A549 (cell line): Measurements from ENCODE around the gene ACTA2.

ENCODE experiments used
- CHD2 ChIP-seq: fragments of 150-350 bp; IDR thresholded peaks from 2 replicates; pipeline ENCODE4 v1.6.1; 2014; ENCODE audit warnings: low read length; ENCODE audit not compliant: partially characterized antibody
- EHMT2 ChIP-seq: fragments of 200-600 bp; sonication (generic); IDR thresholded peaks from 2 replicates; pipeline ENCODE4 v1.6.1; 2016; ENCODE audit warnings: antibody characterized with exemption, low read depth, mild to moderate bottlenecking, moderate library complexity
- ESRRA ChIP-seq: fragments of 150-350 bp; IDR thresholded peaks from 2 replicates; pipeline ENCODE4 v1.6.1; 2014; ENCODE audit warnings: mild to moderate bottlenecking, low read length, borderline replicate concordance
- GATA3 ChIP-seq: IDR thresholded peaks from 2 replicates; pipeline ENCODE4 v1.6.1; 2012; ENCODE audit warnings: borderline replicate concordance
- HDAC2 ChIP-seq: fragments of 200-600 bp; sonication (generic); IDR thresholded peaks from 2 replicates; pipeline ENCODE4 v1.6.1; 2016
- MYC ChIP-seq: IDR thresholded peaks from 2 replicates; pipeline ENCODE4 v1.6.1; 2012; ENCODE audit warnings: mild to moderate bottlenecking, inconsistent platforms, low read length, improper control_type of control experiment, borderline replicate concordance
- RAD21 ChIP-seq, 2 experiments: fragments of >200 bp in 1 of 2; sonication (Bioruptor Twin) in 1 of 2; formaldehyde crosslinking in 1 of 2; IDR thresholded peaks in 1 of 2; conservative IDR thresholded peaks in 1 of 2; 2 replicates in 1 of 2; 3 replicates in 1 of 2; pipeline ENCODE4 v1.6.1; 2012 to 2018; ENCODE audit warnings: inconsistent platforms in 1 of 2
- SREBF2 ChIP-seq: fragments of 450-650 bp; IDR thresholded peaks from 2 replicates; pipeline ENCODE4 v1.6.1; 2014; ENCODE audit warnings: mild to moderate bottlenecking, moderate library complexity
- TF ChIP-seq, protein P1 (sequence below): fragments of >200 bp; sonication (Bioruptor Twin); formaldehyde crosslinking; IDR thresholded peaks from 3 replicates; pipeline ENCODE4 v1.5.1; 2016
- TF ChIP-seq, protein P2 (sequence below): fragments of 200-600 bp; sonication (generic); IDR thresholded peaks from 2 replicates; pipeline ENCODE4 v1.6.1; 2016; ENCODE audit warnings: antibody characterized with exemption, mild to moderate bottlenecking, moderate library complexity
- TF ChIP-seq, protein P3 (sequence below): fragments of 450-650 bp; IDR thresholded peaks from 2 replicates; pipeline ENCODE4 v1.6.1; 2014; ENCODE audit warnings: antibody characterized with exemption

DNA sequence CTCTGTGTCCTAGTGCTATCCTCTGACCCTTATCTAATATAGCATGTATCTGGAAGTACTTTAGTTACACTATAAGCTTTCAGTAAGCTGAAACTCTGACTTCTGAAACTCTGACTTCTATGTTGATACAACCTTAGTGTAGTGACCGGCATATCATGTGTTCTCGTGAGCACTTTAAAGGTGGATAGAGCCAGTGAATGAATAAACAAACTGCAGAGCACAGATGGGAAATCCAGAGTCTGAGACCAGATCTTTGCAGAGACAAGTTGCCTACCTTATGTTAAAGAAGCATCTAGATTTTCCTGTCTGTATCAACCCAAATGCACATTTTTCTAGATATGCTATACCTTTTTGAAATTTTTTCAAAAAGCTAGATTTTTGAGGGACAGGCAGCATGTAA, 3.5 kb downstream of the ACTA2 start:
- TF ChIP-seq MYC (no peak), RAD21 (conservative IDR thresholded peaks at IDR 0.05 in 1 of 2, IDR thresholded peaks at IDR 0.05 in 1 of 2) (no peak), SREBF2 (no peak), GATA3 (no peak), CHD2 (no peak), EHMT2 (no peak), ESRRA (no peak), HDAC2 (no peak)
- TF ChIP-seq, protein P1, sequence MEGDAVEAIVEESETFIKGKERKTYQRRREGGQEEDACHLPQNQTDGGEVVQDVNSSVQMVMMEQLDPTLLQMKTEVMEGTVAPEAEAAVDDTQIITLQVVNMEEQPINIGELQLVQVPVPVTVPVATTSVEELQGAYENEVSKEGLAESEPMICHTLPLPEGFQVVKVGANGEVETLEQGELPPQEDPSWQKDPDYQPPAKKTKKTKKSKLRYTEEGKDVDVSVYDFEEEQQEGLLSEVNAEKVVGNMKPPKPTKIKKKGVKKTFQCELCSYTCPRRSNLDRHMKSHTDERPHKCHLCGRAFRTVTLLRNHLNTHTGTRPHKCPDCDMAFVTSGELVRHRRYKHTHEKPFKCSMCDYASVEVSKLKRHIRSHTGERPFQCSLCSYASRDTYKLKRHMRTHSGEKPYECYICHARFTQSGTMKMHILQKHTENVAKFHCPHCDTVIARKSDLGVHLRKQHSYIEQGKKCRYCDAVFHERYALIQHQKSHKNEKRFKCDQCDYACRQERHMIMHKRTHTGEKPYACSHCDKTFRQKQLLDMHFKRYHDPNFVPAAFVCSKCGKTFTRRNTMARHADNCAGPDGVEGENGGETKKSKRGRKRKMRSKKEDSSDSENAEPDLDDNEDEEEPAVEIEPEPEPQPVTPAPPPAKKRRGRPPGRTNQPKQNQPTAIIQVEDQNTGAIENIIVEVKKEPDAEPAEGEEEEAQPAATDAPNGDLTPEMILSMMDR, result no peak
- TF ChIP-seq, protein P2, sequence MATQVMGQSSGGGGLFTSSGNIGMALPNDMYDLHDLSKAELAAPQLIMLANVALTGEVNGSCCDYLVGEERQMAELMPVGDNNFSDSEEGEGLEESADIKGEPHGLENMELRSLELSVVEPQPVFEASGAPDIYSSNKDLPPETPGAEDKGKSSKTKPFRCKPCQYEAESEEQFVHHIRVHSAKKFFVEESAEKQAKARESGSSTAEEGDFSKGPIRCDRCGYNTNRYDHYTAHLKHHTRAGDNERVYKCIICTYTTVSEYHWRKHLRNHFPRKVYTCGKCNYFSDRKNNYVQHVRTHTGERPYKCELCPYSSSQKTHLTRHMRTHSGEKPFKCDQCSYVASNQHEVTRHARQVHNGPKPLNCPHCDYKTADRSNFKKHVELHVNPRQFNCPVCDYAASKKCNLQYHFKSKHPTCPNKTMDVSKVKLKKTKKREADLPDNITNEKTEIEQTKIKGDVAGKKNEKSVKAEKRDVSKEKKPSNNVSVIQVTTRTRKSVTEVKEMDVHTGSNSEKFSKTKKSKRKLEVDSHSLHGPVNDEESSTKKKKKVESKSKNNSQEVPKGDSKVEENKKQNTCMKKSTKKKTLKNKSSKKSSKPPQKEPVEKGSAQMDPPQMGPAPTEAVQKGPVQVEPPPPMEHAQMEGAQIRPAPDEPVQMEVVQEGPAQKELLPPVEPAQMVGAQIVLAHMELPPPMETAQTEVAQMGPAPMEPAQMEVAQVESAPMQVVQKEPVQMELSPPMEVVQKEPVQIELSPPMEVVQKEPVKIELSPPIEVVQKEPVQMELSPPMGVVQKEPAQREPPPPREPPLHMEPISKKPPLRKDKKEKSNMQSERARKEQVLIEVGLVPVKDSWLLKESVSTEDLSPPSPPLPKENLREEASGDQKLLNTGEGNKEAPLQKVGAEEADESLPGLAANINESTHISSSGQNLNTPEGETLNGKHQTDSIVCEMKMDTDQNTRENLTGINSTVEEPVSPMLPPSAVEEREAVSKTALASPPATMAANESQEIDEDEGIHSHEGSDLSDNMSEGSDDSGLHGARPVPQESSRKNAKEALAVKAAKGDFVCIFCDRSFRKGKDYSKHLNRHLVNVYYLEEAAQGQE, result no peak
- TF ChIP-seq, protein P3, sequence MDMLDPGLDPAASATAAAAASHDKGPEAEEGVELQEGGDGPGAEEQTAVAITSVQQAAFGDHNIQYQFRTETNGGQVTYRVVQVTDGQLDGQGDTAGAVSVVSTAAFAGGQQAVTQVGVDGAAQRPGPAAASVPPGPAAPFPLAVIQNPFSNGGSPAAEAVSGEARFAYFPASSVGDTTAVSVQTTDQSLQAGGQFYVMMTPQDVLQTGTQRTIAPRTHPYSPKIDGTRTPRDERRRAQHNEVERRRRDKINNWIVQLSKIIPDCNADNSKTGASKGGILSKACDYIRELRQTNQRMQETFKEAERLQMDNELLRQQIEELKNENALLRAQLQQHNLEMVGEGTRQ, result no peak
